ENCODE results near the gene RS1. TPM values are rescaled to one million over a fixed set of nuclear protein-coding genes. Genes with fewer than 3 reads are reported as not detected.

RS1 gene
- total RNA-seq, 1 experiment from 2014 or later = not detected

DNA sequence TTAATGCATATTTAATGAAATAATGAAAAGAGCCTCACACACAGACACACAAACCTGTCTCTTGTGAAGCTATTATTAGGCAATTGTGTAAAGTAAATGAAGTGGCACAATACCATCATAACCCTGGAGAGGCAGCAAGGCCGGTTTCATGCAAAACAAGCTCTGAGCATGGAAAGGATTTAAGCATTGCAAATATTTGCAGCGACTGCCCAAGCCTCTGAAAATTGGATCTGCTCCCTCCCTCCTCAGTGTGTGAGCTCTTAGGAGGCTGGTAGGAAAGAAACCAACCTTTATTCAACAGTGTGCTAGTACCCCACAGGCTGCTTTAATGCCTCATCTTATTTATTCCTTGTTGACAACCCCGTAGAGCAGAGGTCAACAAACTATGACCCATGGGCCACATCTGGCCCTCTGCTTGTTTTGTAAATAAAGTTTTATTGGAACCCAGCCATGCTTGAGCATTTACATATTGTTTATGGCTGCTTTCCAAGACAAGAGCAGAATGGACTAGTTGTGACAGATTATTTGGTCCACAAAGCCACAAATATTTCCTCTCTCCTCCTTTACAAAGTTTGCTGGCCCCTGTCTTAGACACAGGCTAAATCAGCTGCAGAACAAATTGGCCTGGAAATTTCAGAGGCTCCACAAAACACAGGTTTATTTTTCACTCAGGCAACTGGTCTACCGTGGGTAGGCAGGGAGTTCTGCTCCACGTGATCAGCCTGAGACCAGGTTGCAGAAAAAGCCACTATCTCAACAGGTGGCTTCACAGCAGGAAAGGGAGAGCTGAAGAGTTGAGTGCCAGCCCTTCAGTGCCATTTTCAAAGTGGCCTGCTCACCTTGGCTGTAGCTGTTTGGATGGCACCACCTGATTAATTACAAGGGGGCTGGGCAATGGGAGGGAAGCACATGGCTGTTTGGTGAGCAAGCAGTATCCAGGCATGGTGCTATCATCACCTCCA, 16.8 kb downstream of the RS1 start:
- no peaks in the 10 kb centered on the region for H3K79me2 ChIP-seq (ENCODE audit: low read length)
- no peaks in the 10 kb centered on the region for H3K9me3 ChIP-seq (ENCODE audit: low read length)
- no peaks in the 10 kb centered on the region for H3K4me1 ChIP-seq (ENCODE audit: low read length)
- H2AFZ ChIP-seq (ENCODE audit: low read length) = no peak overlapping the region
- no peak overlapping the region for H3K9ac ChIP-seq (ENCODE audit: low read length)
- H3K4me3 ChIP-seq (ENCODE audit: low read length) = no peak overlapping the region
- no peak for DNase-seq
- no peaks in the 10 kb centered on the region for H3K36me3 ChIP-seq (ENCODE audit: insufficient read depth, low read length)
- H3K27ac ChIP-seq (ENCODE audit: low read length) = no peak overlapping the region
- no peaks in the 10 kb centered on the region for H4K20me1 ChIP-seq (ENCODE audit: insufficient read depth, low read depth, low read length)
- no peaks in the 10 kb centered on the region for H3K9me2 ChIP-seq (replicated peaks; ENCODE audit: insufficient read depth, low read length)
- no peak overlapping the region for H3K4me2 ChIP-seq (ENCODE audit: low read depth, low read length, poor library complexity, severe bottlenecking)
- no peaks in the 10 kb centered on the region for H3K27me3 ChIP-seq (ENCODE audit: low read length)

DNA sequence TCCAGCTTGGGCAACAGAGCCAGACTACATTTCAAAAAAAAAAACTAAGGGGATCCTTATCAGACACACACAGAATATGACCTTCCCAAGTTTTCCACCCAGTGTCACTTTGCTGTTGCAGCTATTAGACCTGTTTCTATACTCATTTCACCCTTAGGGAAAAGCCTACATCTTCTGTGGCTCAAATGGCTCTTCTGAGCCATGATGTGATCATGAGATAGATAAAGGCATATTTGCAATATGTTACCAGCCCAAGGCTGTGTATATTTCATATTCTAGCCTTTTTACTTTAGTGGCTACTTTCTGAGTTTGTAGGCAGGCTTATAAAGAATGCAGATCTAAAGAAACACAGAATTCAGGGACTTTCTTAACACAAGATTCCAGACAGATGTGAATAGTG, 19.3 kb downstream of the RS1 start:
- Histone ChIP-seq H3K9me3 (ENCODE audit: low read length) (no peaks in the 10 kb centered on the region), H4K20me1 (ENCODE audit: insufficient read depth, low read depth, low read length) (no peaks in the 10 kb centered on the region), H3K27me3 (ENCODE audit: low read length) (no peaks in the 10 kb centered on the region), H3K79me2 (ENCODE audit: low read length) (no peaks in the 10 kb centered on the region), H3K36me3 (ENCODE audit: insufficient read depth, low read length) (no peaks in the 10 kb centered on the region), H3K4me2 (ENCODE audit: low read depth, low read length, poor library complexity, severe bottlenecking) (no peak overlapping the region), H2AFZ (ENCODE audit: low read length) (no peak overlapping the region), H3K9ac (ENCODE audit: low read length) (no peak overlapping the region), H3K27ac (ENCODE audit: low read length) (no peak overlapping the region), H3K9me2 (replicated peaks; ENCODE audit: insufficient read depth, low read length) (no peaks in the 10 kb centered on the region), H3K4me3 (ENCODE audit: low read length) (no peak overlapping the region), H3K4me1 (ENCODE audit: low read length) (no peaks in the 10 kb centered on the region)
- no peak for DNase-seq

DNA sequence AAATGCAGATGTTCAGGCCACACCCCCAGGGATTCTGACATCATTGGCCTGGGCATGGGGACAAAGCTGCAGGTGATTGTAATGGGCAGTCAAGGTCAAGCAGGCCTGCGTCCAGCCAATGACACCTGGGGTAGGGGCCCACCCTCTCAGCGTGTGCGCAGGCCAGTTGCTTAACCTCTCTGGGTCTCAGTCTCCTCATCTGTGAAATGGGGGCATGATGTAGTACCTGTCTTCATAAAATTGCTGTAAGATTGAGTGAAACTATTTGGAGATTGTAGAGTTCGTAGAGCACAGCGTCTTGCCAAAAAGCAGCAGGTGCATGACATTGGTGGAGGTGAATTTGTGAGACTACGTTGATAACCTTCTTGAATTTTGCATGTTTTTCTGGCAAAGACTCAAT, 21.2 kb downstream of the RS1 start:
- Histone ChIP-seq H3K79me2 (ENCODE audit: low read length) (no peaks in the 10 kb centered on the region), H3K27ac (ENCODE audit: low read length) (no peak overlapping the region), H3K4me2 (ENCODE audit: low read depth, low read length, poor library complexity, severe bottlenecking) (no peak overlapping the region)

DNA sequence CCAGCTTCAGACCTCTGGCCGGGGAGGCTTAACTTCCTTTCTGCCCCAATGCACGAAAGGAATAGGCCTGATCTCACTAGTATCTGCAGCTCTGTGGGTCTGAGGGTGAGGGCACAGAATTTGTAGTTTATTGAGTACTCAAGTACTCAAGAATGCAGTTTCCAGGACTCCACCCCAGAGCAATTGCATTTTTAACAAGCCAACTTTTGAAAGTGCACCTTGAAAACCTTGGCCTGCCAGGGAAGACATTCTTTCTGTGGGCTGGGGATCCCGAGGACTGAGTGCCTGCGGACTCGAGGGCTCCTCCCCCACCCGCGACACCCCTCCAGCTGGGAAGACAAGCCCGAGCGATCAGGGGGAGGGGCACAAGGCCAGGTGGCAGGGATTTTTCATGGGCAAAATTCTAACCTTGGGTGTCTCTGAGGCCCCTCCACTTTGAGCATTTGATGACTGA, 22.4 kb downstream of the RS1 start:
- Histone ChIP-seq H3K79me2 (ENCODE audit: low read length) (no peaks in the 10 kb centered on the region), H4K20me1 (ENCODE audit: insufficient read depth, low read depth, low read length) (no peaks in the 10 kb centered on the region), H3K9me2 (replicated peaks; ENCODE audit: insufficient read depth, low read length) (no peaks in the 10 kb centered on the region), H3K9ac (ENCODE audit: low read length) (no peak overlapping the region), H3K4me1 (ENCODE audit: low read length) (no peaks in the 10 kb centered on the region), H3K27ac (ENCODE audit: low read length) (no peak overlapping the region), H3K27me3 (ENCODE audit: low read length) (no peaks in the 10 kb centered on the region), H2AFZ (ENCODE audit: low read length) (no peak overlapping the region), H3K36me3 (ENCODE audit: insufficient read depth, low read length) (no peaks in the 10 kb centered on the region), H3K4me2 (ENCODE audit: low read depth, low read length, poor library complexity, severe bottlenecking) (no peak overlapping the region), H3K4me3 (ENCODE audit: low read length) (no peak overlapping the region), H3K9me3 (ENCODE audit: low read length) (no peaks in the 10 kb centered on the region)
- no peak for DNase-seq

More for the DNA sequence above, 21.2 kb downstream of the RS1 start:
- H2AFZ ChIP-seq (ENCODE audit: low read length) = no peak overlapping the region
- H3K27me3 ChIP-seq (ENCODE audit: low read length) = no peaks in the 10 kb centered on the region
- no peaks in the 10 kb centered on the region for H3K9me3 ChIP-seq (ENCODE audit: low read length)
- H3K9ac ChIP-seq (ENCODE audit: low read length) = no peak overlapping the region
- no peaks in the 10 kb centered on the region for H3K36me3 ChIP-seq (ENCODE audit: insufficient read depth, low read length)
- H3K4me1 ChIP-seq (ENCODE audit: low read length) = no peaks in the 10 kb centered on the region
- no peak for DNase-seq
- no peaks in the 10 kb centered on the region for H3K9me2 ChIP-seq (replicated peaks; ENCODE audit: insufficient read depth, low read length)
- H3K4me3 ChIP-seq (ENCODE audit: low read length) = no peak overlapping the region
- no peaks in the 10 kb centered on the region for H4K20me1 ChIP-seq (ENCODE audit: insufficient read depth, low read depth, low read length)

DNA sequence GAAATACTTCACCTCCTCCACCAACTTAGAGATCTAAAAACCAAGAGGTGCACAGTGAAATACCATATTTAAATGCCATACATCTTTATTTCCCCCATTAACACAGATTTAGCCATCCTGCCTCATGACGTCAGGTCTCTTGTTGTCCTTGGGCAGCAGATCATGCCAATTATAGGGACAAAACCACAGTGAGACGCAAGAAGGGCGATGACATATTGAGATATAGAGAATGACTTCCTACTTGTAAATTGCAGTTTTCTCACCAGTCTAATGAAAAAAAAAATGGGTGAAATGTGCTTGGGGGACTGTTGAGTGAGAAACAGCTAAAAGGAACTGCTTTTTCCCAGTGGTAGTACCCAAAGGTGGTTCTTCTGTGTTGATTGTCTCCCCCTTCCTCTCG, 24.3 kb downstream of the RS1 start:
- no peak for DNase-seq
- Histone ChIP-seq H3K79me2 (ENCODE audit: low read length) (no peaks in the 10 kb centered on the region), H3K9me2 (replicated peaks; ENCODE audit: insufficient read depth, low read length) (no peaks in the 10 kb centered on the region), H3K9me3 (ENCODE audit: low read length) (no peaks in the 10 kb centered on the region), H3K36me3 (ENCODE audit: insufficient read depth, low read length) (no peaks in the 10 kb centered on the region), H3K9ac (ENCODE audit: low read length) (no peak overlapping the region), H4K20me1 (ENCODE audit: insufficient read depth, low read depth, low read length) (no peaks in the 10 kb centered on the region), H2AFZ (ENCODE audit: low read length) (no peak overlapping the region), H3K4me1 (ENCODE audit: low read length) (no peaks in the 10 kb centered on the region), H3K27me3 (ENCODE audit: low read length) (no peaks in the 10 kb centered on the region), H3K4me2 (ENCODE audit: low read depth, low read length, poor library complexity, severe bottlenecking) (no peak overlapping the region), H3K4me3 (ENCODE audit: low read length) (no peak overlapping the region), H3K27ac (ENCODE audit: low read length) (no peak overlapping the region)

DNA sequence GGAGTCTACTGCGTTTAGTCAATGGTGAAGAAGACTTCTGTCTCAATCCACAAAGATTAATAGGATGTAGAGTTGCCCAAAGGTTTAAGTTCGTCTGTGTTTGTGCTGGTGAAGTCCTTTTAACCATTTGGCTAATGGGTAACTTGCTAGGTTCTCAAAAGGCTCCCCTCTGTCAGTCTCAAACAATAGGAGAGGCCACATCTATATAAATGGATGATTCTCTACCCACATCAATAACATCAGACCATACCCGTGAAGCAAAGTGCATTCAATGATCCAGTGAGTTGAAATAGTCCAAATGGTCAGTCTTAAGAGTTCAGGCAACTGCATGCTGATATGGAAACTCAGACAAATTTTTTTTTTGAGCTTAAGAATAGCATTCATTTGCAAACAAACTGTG, 28.1 kb downstream of the RS1 start:
- H3K9me3 ChIP-seq (ENCODE audit: low read length) = no peaks in the 10 kb centered on the region
- H3K27ac ChIP-seq (ENCODE audit: low read length) = no peak overlapping the region
- H4K20me1 ChIP-seq (ENCODE audit: insufficient read depth, low read depth, low read length) = no peaks in the 10 kb centered on the region
- no peak overlapping the region for H2AFZ ChIP-seq (ENCODE audit: low read length)
- no peaks in the 10 kb centered on the region for H3K9me2 ChIP-seq (replicated peaks; ENCODE audit: insufficient read depth, low read length)
- H3K4me2 ChIP-seq (ENCODE audit: low read depth, low read length, poor library complexity, severe bottlenecking) = no peak overlapping the region
- no peak overlapping the region for H3K9ac ChIP-seq (ENCODE audit: low read length)
- H3K27me3 ChIP-seq (ENCODE audit: low read length) = no peaks in the 10 kb centered on the region
- no peaks in the 10 kb centered on the region for H3K79me2 ChIP-seq (ENCODE audit: low read length)
- H3K4me1 ChIP-seq (ENCODE audit: low read length) = no peaks in the 10 kb centered on the region
- H3K4me3 ChIP-seq (ENCODE audit: low read length) = no peak overlapping the region
- no peak for DNase-seq
- H3K36me3 ChIP-seq (ENCODE audit: insufficient read depth, low read length) = no peaks in the 10 kb centered on the region

DNA sequence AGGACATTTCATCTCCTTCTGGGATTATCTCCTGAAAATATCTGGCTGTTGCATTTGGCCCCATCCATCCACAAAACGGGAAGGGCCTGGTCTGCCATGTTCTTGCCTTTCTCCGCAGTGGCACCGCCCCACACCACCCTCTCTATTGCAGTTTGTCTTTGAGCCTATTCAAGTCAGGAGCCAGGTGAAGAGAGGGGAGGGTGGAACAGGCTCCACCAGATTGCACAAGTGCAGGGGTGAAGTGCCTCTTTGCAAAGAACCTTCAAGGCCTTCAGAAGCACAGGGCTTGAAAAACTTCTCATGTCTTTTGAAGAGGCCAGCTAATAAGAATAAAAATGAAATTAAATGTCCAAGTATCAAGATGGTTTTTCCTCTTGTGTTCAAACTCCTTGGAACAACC, 28.7 kb downstream of the RS1 start:
- no peaks in the 10 kb centered on the region for H3K9me3 ChIP-seq (ENCODE audit: low read length)
- no peaks in the 10 kb centered on the region for H3K79me2 ChIP-seq (ENCODE audit: low read length)
- H3K9ac ChIP-seq (ENCODE audit: low read length) = no peak overlapping the region
- H3K36me3 ChIP-seq (ENCODE audit: insufficient read depth, low read length) = no peaks in the 10 kb centered on the region
- DNase-seq = no peak
- H3K4me2 ChIP-seq (ENCODE audit: low read depth, low read length, poor library complexity, severe bottlenecking) = no peak overlapping the region
- no peak overlapping the region for H3K4me3 ChIP-seq (ENCODE audit: low read length)
- H4K20me1 ChIP-seq (ENCODE audit: insufficient read depth, low read depth, low read length) = no peaks in the 10 kb centered on the region
- H3K4me1 ChIP-seq (ENCODE audit: low read length) = no peaks in the 10 kb centered on the region
- no peaks in the 10 kb centered on the region for H3K27me3 ChIP-seq (ENCODE audit: low read length)
- H3K27ac ChIP-seq (ENCODE audit: low read length) = no peak overlapping the region
- H2AFZ ChIP-seq (ENCODE audit: low read length) = no peak overlapping the region
- no peaks in the 10 kb centered on the region for H3K9me2 ChIP-seq (replicated peaks; ENCODE audit: insufficient read depth, low read length)

DNA sequence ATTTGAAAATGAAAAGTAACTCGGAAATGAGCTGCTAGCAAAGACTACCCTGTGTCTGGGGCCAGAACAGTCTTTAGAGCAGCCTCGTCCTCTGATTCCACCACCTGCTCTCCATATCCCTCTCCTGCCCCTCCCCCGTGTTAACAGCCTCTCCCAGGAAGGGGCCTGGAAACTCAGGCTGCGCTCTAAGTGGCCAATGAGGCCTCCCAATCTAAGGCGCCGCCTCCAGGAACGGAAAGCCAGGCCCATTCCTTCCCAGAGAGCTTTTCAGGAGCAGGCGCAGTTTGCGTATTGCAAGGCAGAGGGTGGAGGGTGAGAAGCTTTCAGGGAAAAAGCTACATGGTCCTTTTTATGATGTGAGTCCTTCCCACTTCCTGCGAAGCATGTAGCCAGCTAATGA, 31.2 kb downstream of the RS1 start:
- Histone ChIP-seq H3K36me3 (ENCODE audit: insufficient read depth, low read length) (no peaks in the 10 kb centered on the region), H3K9me2 (replicated peaks; ENCODE audit: insufficient read depth, low read length) (no peaks in the 10 kb centered on the region), H3K79me2 (ENCODE audit: low read length) (no peaks in the 10 kb centered on the region), H3K4me1 (ENCODE audit: low read length) (no peaks in the 10 kb centered on the region), H3K9ac (ENCODE audit: low read length) (no peak overlapping the region), H2AFZ (ENCODE audit: low read length) (no peak overlapping the region), H3K4me2 (ENCODE audit: low read depth, low read length, poor library complexity, severe bottlenecking) (no peak overlapping the region), H3K27me3 (ENCODE audit: low read length) (no peaks in the 10 kb centered on the region), H3K27ac (ENCODE audit: low read length) (no peak overlapping the region), H3K9me3 (ENCODE audit: low read length) (no peaks in the 10 kb centered on the region), H3K4me3 (ENCODE audit: low read length) (no peak overlapping the region), H4K20me1 (ENCODE audit: insufficient read depth, low read depth, low read length) (no peaks in the 10 kb centered on the region)
- DNase-seq = no peak
